GM10266 (cell line): ENCODE data around the gene CASP5.

Experiments used
- DNase-seq: peaks from one replicate; pipeline ENCODE4 v3.0.0; 2012; ENCODE audit errors: extremely low spot score
- CTCF ChIP-seq: IDR thresholded peaks from 2 replicates; pipeline ENCODE4 v1.5.1; 2012; ENCODE audit warnings: mild to moderate bottlenecking, low read depth; ENCODE audit not compliant: control insufficient read depth, insufficient read depth; ENCODE audit errors: missing control alignments

Gene CASP5

GRCh38 chr11:105000167-105000566 lies 22.8 kb downstream of the CASP5 start:
- TF ChIP-seq CTCF, result no peak

GRCh38 chr11:104999721-105000120 lies 23.2 kb downstream of the CASP5 start:
- TF ChIP-seq CTCF, result no peak
- no peak for DNase-seq

More at GRCh38 chr11:105000167-105000566, 22.8 kb downstream of the CASP5 start:
- DNase-seq, result no peak

- DNase-seq, result no peak
- no peak for TF ChIP-seq CTCF
Measured at GRCh38 chr11:104997288-104997687, 25.7 kb downstream of the CASP5 start.

GRCh38 chr11:104995001-104995408 lies 28.0 kb downstream of the CASP5 start:
- no peak for TF ChIP-seq CTCF
- no peak for DNase-seq

- no peak for TF ChIP-seq CTCF
- no peak for DNase-seq
Measured at GRCh38 chr11:104992781-104993180, 30.2 kb downstream of the CASP5 start.

- no peak for DNase-seq
- no peak for TF ChIP-seq CTCF
Measured at GRCh38 chr11:104991994-104992393, 31.0 kb downstream of the CASP5 start.

- no peak for DNase-seq
- no peak for TF ChIP-seq CTCF
Measured at GRCh38 chr11:104984808-104985207, 38.2 kb downstream of the CASP5 start.
